Stomach (tissue), 9 donors: ENCODE results near the gene NCKAP5. TPM values are rescaled to one million over a fixed set of nuclear protein-coding genes. Genes with fewer than 3 reads are reported as not detected.

Source experiments
- DNase-seq, 2 donors: peaks; one replicate each; pipeline versions ENCODE4 v3.0.0 to v3.0.0-alpha.2; 2013 to 2019
- H3K27ac ChIP-seq, 5 donors: fragments of 200-600 bp in 4 of 5; sonication (generic) in 4 of 5; one replicate each; pipeline ENCODE4 v1.5.1; 2013 to 2019; ENCODE audit warnings: mild to moderate bottlenecking in 1 of 5, moderate library complexity in 1 of 5
- H3K27me3 ChIP-seq, 3 donors: fragments of 200-600 bp; sonication (generic); one replicate each; pipeline ENCODE4 v1.5.1; 2017 to 2019; ENCODE audit warnings: mixed run types in 1 of 3
- H3K36me3 ChIP-seq, 4 donors: fragments of 200-600 bp; sonication (generic); 1 replicate in 3 of 4; 2 replicates in 1 of 4; pipeline ENCODE4 v1.5.1; 2016 to 2019
- H3K4me1 ChIP-seq, 4 donors: fragments of 200-600 bp; sonication (generic); one replicate each; pipeline ENCODE4 v1.5.1; 2016 to 2019
- H3K4me3 ChIP-seq, 4 donors: fragments of 200-600 bp; sonication (generic) in 3 of 4; one replicate each; pipeline ENCODE4 v1.5.1; 2016 to 2019; ENCODE audit warnings: mild to moderate bottlenecking in 1 of 4
- H3K9me3 ChIP-seq, 4 donors: fragments of 200-600 bp; sonication (generic); one replicate each; pipeline ENCODE4 v1.5.1; 2016 to 2019
- EP300 ChIP-seq: sonication (generic); formaldehyde crosslinking; IDR thresholded peaks from one replicate; pipeline ENCODE4 v1.6.1; 2017; ENCODE audit warnings: antibody characterized with exemption
- POLR2A ChIP-seq, 4 donors: fragments of 450-650 bp; IDR thresholded peaks; one replicate each; pipeline ENCODE4 v1.6.1; 2016; ENCODE audit warnings: antibody characterized with exemption in 4 of 4, control low read depth in 2 of 4, mild to moderate bottlenecking in 1 of 4, moderate library complexity in 1 of 4
- POLR2AphosphoS5 ChIP-seq, 3 donors: sonication (generic); formaldehyde crosslinking; IDR thresholded peaks; one replicate each; pipeline ENCODE4 v1.6.1; 2016; ENCODE audit warnings: antibody characterized with exemption in 3 of 3
- WGBS, 5 donors: extraction: QIAGEN DNeasy Blood & Tissue Kit in 3 of 5; methylation state at CpG; one replicate each; pipeline versions ENCODE4 v1.1.5 to v1.1.7; 2013 to 2018; 5-methylcytosine and 5-hydroxymethylcytosine counted together
- intact Hi-C: fragments of 100-400 bp; cut with DNase I; formaldehyde crosslinking; loops from one replicate; pipeline ENCODE4 v1.15.1; 2023; ENCODE audit warnings: low total_unique reads
- polyA plus RNA-seq, 3 donors: library from polyadenylated mRNA; stranded (reverse); fragments of 200-250 nt; gene quantifications; one replicate each; pipeline ENCODE4 v1.2.3, GENCODE V29; 2013
- total RNA-seq, 5 donors: library from RNA; depleted of rRNA; stranded (reverse); fragments of >200 nt; gene quantifications; one replicate each; pipeline versions ENCODE4 v1.1.0 to v1.2.3, GENCODE V29; 2014 to 2016
- TF ChIP-seq, protein P1 (sequence below), 7 experiments: fragments of 450-650 bp in 4 of 7; fragments of 200-600 bp in 3 of 7; sonication (generic) in 3 of 7; IDR thresholded peaks; one replicate each; pipeline ENCODE4 v1.5.1; 2016 to 2019; ENCODE audit warnings: antibody characterized with exemption in 7 of 7, control low read depth in 2 of 7, mild to moderate bottlenecking in 1 of 7
- donor health status: healthy with polysubstance abuse.
- donor health status: Bipolar disorder and iron deficiency.
- donor health status: healthy.

NCKAP5 gene
- total and polyA plus RNA-seq, 8 donors, result 0.58 to 8.0 (median 1.6) TPM; not detected in 1

DNA sequence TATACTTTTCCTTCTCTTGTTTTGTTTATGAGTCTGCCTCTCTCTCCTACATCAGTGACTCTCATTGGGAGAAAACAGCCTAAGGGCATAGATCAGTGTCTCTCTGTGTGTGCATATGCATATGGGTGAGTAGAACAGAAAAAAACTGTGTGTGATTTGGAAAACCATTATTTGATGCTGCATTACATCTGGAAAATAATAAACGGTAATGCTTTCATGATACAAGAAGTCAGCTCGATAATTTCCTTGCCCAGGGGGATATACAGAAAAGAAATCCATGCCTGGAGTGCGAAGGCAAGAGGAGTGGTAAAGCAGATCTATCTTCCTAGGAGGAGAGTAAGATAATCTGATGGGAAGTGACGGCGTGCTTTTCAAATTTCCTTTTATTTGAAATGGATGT is 676.8 kb downstream of the NCKAP5 start:
- no peak overlapping the region for H3K4me3 ChIP-seq
- H3K36me3 ChIP-seq, result no peaks in the 10 kb centered on the region
- TF ChIP-seq, protein P1, sequence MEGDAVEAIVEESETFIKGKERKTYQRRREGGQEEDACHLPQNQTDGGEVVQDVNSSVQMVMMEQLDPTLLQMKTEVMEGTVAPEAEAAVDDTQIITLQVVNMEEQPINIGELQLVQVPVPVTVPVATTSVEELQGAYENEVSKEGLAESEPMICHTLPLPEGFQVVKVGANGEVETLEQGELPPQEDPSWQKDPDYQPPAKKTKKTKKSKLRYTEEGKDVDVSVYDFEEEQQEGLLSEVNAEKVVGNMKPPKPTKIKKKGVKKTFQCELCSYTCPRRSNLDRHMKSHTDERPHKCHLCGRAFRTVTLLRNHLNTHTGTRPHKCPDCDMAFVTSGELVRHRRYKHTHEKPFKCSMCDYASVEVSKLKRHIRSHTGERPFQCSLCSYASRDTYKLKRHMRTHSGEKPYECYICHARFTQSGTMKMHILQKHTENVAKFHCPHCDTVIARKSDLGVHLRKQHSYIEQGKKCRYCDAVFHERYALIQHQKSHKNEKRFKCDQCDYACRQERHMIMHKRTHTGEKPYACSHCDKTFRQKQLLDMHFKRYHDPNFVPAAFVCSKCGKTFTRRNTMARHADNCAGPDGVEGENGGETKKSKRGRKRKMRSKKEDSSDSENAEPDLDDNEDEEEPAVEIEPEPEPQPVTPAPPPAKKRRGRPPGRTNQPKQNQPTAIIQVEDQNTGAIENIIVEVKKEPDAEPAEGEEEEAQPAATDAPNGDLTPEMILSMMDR (IDR thresholded peaks at IDR 0.05), result no peak
- no peak for TF ChIP-seq POLR2AphosphoS5 (IDR thresholded peaks at IDR 0.05)
- TF ChIP-seq EP300, result no peak
- H3K4me1 ChIP-seq, result no peaks in the 10 kb centered on the region
- no peak overlapping the region for H3K27ac ChIP-seq
- 88 to 92% (median 91%) methylated on average over 5 of the region's 5 CpGs for WGBS, 5 donors
- no peaks in the 10 kb centered on the region for H3K27me3 ChIP-seq
- intact Hi-C loops, result no loop called here
- peaks cover 0 to 2% (median 0%) of the 10 kb centered on the region in 4 donors for H3K9me3 ChIP-seq
- DNase-seq, result no peak

DNA sequence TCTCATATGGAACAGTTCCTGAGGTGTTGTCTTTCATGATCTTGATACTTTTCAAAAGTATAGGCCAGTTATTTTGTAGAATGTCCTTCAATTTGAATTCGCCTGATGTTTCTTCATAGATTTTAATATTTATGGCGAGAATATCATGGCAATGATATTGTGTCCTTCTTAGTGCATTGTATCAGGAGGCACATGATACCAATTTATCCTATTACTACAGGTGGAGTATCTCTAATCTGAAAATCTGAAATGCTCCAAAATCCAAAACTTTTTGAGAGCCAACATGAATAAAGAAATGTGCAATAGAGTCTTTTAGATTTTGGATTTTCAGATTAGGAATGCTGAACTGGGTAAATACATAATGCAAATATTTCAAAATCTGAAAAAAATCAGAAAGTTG is 681.7 kb downstream of the NCKAP5 start:
- Histone ChIP-seq H3K36me3 (no peaks in the 10 kb centered on the region), H3K4me1 (peaks cover 0 to 14% (median 3%) of the 10 kb centered on the region in 4 donors), H3K9me3 (peaks cover 0 to 5% (median 0%) of the 10 kb centered on the region in 4 donors), H3K27ac (no peak overlapping the region), H3K27me3 (no peaks in the 10 kb centered on the region), H3K4me3 (no peak overlapping the region)
- intact Hi-C loops, result no loop called here
- TF ChIP-seq, protein P1 (IDR thresholded peaks at IDR 0.05), result no peak
- TF ChIP-seq POLR2AphosphoS5 (IDR thresholded peaks at IDR 0.05), result no peak
- TF ChIP-seq POLR2A (IDR thresholded peaks at IDR 0.05), result no peak
- no peak for TF ChIP-seq EP300
- DNase-seq, result no peak
- WGBS, 5 donors, result 65 to 96% (median 94%) methylated on average over 2 of the region's 2 CpGs

DNA sequence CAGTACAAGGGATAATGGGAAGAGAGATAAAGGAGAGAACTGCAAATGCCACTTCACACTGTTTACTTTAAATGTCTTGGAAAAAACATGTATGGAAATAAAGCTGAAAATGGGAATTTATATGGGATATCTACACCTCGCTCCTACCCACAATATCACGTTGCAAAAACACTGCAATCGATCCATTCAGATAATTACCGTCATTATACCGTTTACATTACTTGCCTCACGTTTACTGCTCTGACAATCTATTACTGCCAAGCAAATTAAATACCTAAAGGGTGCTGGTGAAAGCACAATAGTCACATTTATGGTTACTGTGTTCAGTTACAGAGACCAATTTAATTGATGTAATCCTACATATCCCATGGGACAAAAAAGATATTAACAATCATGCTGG is 683.6 kb downstream of the NCKAP5 start:
- Histone ChIP-seq H3K27ac (no peak overlapping the region), H3K4me1 (peaks cover 0 to 14% (median 3%) of the 10 kb centered on the region in 4 donors), H3K4me3 (no peak overlapping the region), H3K27me3 (no peaks in the 10 kb centered on the region), H3K36me3 (no peaks in the 10 kb centered on the region), H3K9me3 (peaks cover 0 to 5% (median 0%) of the 10 kb centered on the region in 4 donors)
- intact Hi-C loops, result no loop called here
- no peak for TF ChIP-seq POLR2A (IDR thresholded peaks at IDR 0.05)
- TF ChIP-seq EP300, result no peak
- TF ChIP-seq POLR2AphosphoS5 (IDR thresholded peaks at IDR 0.05), result no peak
- TF ChIP-seq, protein P1 (IDR thresholded peaks at IDR 0.05), result no peak
- DNase-seq, result no peak
- WGBS, 5 donors, result 22 to 48% (median 30%) methylated on average over 6 of the region's 6 CpGs

DNA sequence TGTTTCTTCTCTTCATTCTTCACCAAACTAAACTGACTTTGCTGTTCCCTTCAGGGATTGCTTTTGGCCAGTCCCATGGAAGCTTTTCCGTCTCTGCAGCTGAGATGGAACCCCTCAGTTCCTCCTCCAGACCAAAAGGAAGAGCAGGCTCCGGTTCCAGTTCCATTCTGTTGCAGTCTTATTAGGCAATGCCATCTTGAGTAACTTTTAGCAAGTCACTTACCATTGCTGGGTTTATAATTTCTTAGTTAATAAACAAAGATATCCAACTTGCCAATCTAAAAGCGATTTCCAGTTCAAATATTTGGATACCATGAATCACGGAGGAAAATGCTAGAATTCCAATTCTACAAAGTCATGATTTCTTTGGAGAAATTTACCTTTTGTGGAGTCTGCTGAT is 684.0 kb downstream of the NCKAP5 start:
- H3K4me1 ChIP-seq, result peaks cover 0 to 14% (median 3%) of the 10 kb centered on the region in 4 donors
- no peaks in the 10 kb centered on the region for H3K36me3 ChIP-seq
- peaks cover 0 to 5% (median 0%) of the 10 kb centered on the region in 4 donors for H3K9me3 ChIP-seq
- no peak for DNase-seq
- H3K27me3 ChIP-seq, result no peaks in the 10 kb centered on the region
- intact Hi-C loops, result no loop called here
- no peak overlapping the region for H3K27ac ChIP-seq
- H3K4me3 ChIP-seq, result no peak overlapping the region
- 23 to 48% (median 37%) methylated on average over 4 of the region's 4 CpGs for WGBS, 5 donors
- TF ChIP-seq POLR2AphosphoS5 (IDR thresholded peaks at IDR 0.05), result no peak
- TF ChIP-seq, protein P1 (IDR thresholded peaks at IDR 0.05), result no peak
- TF ChIP-seq EP300, result no peak
- no peak for TF ChIP-seq POLR2A (IDR thresholded peaks at IDR 0.05)
